ENCODE measurements around the gene ZSCAN21. TPM values are rescaled to one million over a fixed set of nuclear protein-coding genes. Genes with fewer than 3 reads are reported as not detected.

The ZSCAN21 gene
- total RNA-seq, 1 donor from 2014 or later: 11.5 TPM

DNA sequence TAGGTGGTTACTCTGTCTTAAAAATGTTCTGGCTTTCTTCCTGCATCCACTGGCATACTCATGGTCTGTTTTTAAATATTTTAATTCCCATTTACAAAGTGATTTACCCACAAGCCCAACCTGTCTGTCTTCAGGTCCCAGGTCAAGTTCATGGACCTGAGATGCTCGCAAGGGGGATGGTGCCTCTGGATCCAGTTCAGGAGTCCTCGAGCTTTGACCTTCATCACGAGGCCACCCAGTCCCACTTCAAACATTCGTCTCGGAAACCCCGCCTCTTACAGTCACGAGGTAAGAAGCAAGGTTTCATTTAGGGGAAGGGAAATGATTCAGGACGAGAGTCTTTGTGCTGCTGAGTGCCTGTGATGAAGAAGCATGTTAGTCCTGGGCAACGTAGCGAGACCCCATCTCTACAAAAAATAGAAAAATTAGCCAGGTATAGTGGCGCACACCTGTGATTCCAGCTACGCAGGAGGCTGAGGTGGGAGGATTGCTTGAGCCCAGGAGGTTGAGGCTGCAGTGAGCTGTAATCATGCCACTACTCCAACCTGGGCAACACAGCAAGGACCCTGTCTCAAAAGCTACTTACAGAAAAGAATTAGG is 25.5 kb upstream of the ZSCAN21 start:
- no peak overlapping the region for H3K9ac ChIP-seq (ENCODE audit: low read depth in 1 of 3, low read length in 3 of 3)
- no peaks in the 10 kb centered on the region for H3K9me3 ChIP-seq (ENCODE audit: control insufficient read depth in 3 of 3, low read length in 3 of 3)
- H3K27ac ChIP-seq (ENCODE audit: low read depth, low read length): no peak overlapping the region
- no peak overlapping the region for H3K4me3 ChIP-seq (ENCODE audit: low read length in 3 of 3)
- no peaks in the 10 kb centered on the region for H3K27me3 ChIP-seq (ENCODE audit: control insufficient read depth in 3 of 3, insufficient read depth in 3 of 3, low read length in 3 of 3)
- H3K4me1 ChIP-seq (ENCODE audit: control insufficient read depth in 3 of 3, insufficient read depth in 3 of 3, low read length in 3 of 3): peaks cover 0 to 2% (median 0%) of the 10 kb centered on the region in 3 donors
- H3K36me3 ChIP-seq (ENCODE audit: control insufficient read depth in 3 of 3, insufficient read depth in 3 of 3, low read length in 3 of 3): peaks cover 28 to 37% (median 34%) of the 10 kb centered on the region in 3 donors

DNA sequence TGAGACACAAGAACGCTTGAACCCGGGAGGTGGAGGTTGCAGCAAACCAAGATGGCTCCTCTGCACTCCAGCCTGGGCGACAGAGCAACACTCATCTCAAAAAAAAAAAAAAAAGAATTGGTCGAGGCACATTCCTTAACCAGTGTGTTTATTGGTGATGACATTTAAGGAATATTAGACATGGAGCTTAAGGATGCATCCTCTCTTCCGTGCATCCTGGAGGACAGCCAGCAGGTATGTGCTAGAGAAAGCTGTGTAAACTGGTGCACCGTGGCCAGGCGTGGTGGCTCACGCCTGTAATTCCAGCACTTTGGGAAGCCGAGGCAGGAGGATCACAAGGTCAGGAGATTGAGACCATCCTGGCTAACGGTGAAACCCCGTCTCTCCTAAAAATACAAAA is 22.4 kb upstream of the ZSCAN21 start:
- H3K27me3 ChIP-seq (ENCODE audit: control insufficient read depth in 3 of 3, insufficient read depth in 3 of 3, low read length in 3 of 3): no peaks in the 10 kb centered on the region
- no peak overlapping the region for H3K9ac ChIP-seq (ENCODE audit: low read depth in 1 of 3, low read length in 3 of 3)
- no peaks in the 10 kb centered on the region for H3K4me1 ChIP-seq (ENCODE audit: control insufficient read depth in 3 of 3, insufficient read depth in 3 of 3, low read length in 3 of 3)
- H3K4me3 ChIP-seq (ENCODE audit: low read length in 3 of 3): no peak overlapping the region
- H3K27ac ChIP-seq (ENCODE audit: low read depth, low read length): no peak overlapping the region
- H3K36me3 ChIP-seq (ENCODE audit: control insufficient read depth in 3 of 3, insufficient read depth in 3 of 3, low read length in 3 of 3): peaks cover 45 to 66% (median 64%) of the 10 kb centered on the region in 3 donors
- H3K9me3 ChIP-seq (ENCODE audit: control insufficient read depth in 3 of 3, low read length in 3 of 3): no peaks in the 10 kb centered on the region

DNA sequence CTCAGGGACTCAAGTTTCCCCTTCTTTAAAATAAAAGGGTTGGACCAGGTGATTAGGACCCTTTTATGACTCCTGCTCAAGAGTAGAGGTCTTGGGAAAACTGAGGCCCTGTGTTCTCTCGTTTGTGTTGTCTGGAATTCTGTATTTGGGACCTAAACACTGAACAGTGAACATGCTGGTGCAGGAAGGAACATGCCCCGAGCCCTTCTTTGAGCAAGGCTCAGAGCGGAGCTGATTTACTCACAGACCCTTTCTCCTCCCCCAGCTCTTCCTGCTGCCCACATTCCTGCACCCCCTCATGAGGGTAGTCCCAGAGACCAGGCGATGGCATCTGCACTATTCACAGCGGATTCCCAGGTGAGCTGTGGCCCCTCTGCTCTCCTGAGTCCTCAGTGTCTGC is 20.0 kb upstream of the ZSCAN21 start:
- no peaks in the 10 kb centered on the region for H3K9me3 ChIP-seq (ENCODE audit: control insufficient read depth in 3 of 3, low read length in 3 of 3)
- H3K36me3 ChIP-seq (ENCODE audit: control insufficient read depth in 3 of 3, insufficient read depth in 3 of 3, low read length in 3 of 3): peaks cover 43 to 70% (median 66%) of the 10 kb centered on the region in 3 donors
- H3K27ac ChIP-seq (ENCODE audit: low read depth, low read length): no peak overlapping the region
- H3K4me1 ChIP-seq (ENCODE audit: control insufficient read depth in 3 of 3, insufficient read depth in 3 of 3, low read length in 3 of 3): peaks cover 0 to 2% (median 0%) of the 10 kb centered on the region in 3 donors
- no peak overlapping the region for H3K9ac ChIP-seq (ENCODE audit: low read depth in 1 of 3, low read length in 3 of 3)
- H3K4me3 ChIP-seq (ENCODE audit: low read length in 3 of 3): no peak overlapping the region
- no peaks in the 10 kb centered on the region for H3K27me3 ChIP-seq (ENCODE audit: control insufficient read depth in 3 of 3, insufficient read depth in 3 of 3, low read length in 3 of 3)

DNA sequence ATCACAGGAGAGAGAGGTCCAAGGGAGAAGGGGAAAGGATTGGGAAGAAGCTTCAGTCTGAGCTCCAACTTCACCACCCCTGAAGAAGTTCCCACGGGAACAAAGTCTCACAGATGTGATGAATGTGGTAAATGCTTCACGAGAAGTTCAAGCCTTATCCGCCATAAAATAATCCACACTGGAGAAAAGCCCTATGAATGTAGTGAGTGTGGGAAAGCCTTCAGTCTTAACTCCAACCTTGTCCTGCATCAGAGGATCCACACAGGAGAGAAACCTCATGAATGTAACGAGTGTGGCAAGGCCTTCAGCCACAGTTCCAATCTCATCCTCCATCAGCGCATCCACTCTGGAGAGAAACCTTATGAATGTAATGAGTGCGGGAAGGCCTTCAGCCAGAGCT is 16.0 kb upstream of the ZSCAN21 start:
- H3K4me1 ChIP-seq (ENCODE audit: control insufficient read depth in 3 of 3, insufficient read depth in 3 of 3, low read length in 3 of 3): peaks cover 0 to 2% (median 0%) of the 10 kb centered on the region in 3 donors
- no peak overlapping the region for H3K4me3 ChIP-seq (ENCODE audit: low read length in 3 of 3)
- no peaks in the 10 kb centered on the region for H3K27me3 ChIP-seq (ENCODE audit: control insufficient read depth in 3 of 3, insufficient read depth in 3 of 3, low read length in 3 of 3)
- H3K9ac ChIP-seq (ENCODE audit: low read depth in 1 of 3, low read length in 3 of 3): no peak overlapping the region
- peaks cover 36 to 64% (median 63%) of the 10 kb centered on the region in 3 donors for H3K36me3 ChIP-seq (ENCODE audit: control insufficient read depth in 3 of 3, insufficient read depth in 3 of 3, low read length in 3 of 3)
- no peak overlapping the region for H3K27ac ChIP-seq (ENCODE audit: low read depth, low read length)
- H3K9me3 ChIP-seq (ENCODE audit: control insufficient read depth in 3 of 3, low read length in 3 of 3): no peaks in the 10 kb centered on the region

DNA sequence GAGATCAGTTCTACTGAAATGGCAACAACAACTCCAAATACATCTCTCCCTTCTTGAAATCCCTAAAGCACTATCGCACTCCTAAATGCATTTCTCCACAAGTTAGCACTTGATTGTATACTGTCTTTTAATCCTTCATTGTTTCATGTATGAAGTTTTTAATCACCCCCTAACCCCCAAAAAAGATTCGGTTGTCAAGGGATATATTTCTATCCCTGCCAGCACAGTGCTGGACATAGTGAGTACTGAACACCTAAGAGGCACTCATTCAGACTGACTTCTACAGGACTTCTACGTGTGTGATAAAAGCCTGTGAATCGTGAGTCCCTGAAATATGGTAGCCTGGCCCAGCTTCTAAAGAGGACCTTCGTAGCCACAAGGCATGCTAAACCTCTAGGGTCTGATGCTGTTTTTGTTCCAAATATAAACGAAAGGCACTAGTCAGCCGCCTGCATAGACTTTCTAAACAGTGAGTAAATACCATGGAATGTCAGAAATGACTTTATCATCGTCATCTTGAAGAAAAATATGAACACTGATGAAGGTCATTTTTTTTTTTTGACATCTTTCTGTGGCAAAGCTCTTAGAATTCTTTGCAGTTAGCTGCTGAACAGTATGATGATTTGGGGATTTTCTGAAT is 14.6 kb upstream of the ZSCAN21 start:
- no peaks in the 10 kb centered on the region for H3K9me3 ChIP-seq (ENCODE audit: control insufficient read depth in 3 of 3, low read length in 3 of 3)
- peaks cover 0 to 2% (median 0%) of the 10 kb centered on the region in 3 donors for H3K4me1 ChIP-seq (ENCODE audit: control insufficient read depth in 3 of 3, insufficient read depth in 3 of 3, low read length in 3 of 3)
- H3K27ac ChIP-seq (ENCODE audit: low read depth, low read length): no peak overlapping the region
- no peak overlapping the region for H3K9ac ChIP-seq (ENCODE audit: low read depth in 1 of 3, low read length in 3 of 3)
- no peaks in the 10 kb centered on the region for H3K27me3 ChIP-seq (ENCODE audit: control insufficient read depth in 3 of 3, insufficient read depth in 3 of 3, low read length in 3 of 3)
- H3K4me3 ChIP-seq (ENCODE audit: low read length in 3 of 3): no peak overlapping the region
- H3K36me3 ChIP-seq (ENCODE audit: control insufficient read depth in 3 of 3, insufficient read depth in 3 of 3, low read length in 3 of 3): peaks cover 30 to 55% (median 53%) of the 10 kb centered on the region in 3 donors

DNA sequence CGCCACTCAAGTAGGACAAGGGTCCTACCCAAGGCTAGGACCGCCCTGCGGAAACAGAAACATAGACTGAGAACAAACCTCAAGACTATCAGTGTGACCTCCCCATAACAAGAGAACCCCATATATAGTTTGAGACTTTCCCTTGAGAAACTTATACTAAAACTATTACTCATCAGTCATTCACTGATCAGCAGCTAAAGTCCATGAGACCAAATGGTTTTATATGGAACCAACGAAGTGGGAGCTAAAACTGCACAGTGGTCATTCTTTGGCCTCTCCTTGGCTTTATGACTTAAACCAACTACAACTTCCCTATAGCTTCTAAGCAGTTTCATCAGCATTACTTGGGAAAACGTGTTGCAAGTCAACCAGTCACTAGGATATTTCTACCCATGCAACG is 13.7 kb upstream of the ZSCAN21 start:
- Histone ChIP-seq H3K4me3 (ENCODE audit: low read length in 3 of 3) (no peak overlapping the region), H3K27ac (ENCODE audit: low read depth, low read length) (no peak overlapping the region), H3K36me3 (ENCODE audit: control insufficient read depth in 3 of 3, insufficient read depth in 3 of 3, low read length in 3 of 3) (peaks cover 22 to 46% (median 45%) of the 10 kb centered on the region in 3 donors), H3K27me3 (ENCODE audit: control insufficient read depth in 3 of 3, insufficient read depth in 3 of 3, low read length in 3 of 3) (no peaks in the 10 kb centered on the region), H3K9me3 (ENCODE audit: control insufficient read depth in 3 of 3, low read length in 3 of 3) (no peaks in the 10 kb centered on the region), H3K4me1 (ENCODE audit: control insufficient read depth in 3 of 3, insufficient read depth in 3 of 3, low read length in 3 of 3) (peaks cover 0 to 2% (median 0%) of the 10 kb centered on the region in 3 donors), H3K9ac (ENCODE audit: low read depth in 1 of 3, low read length in 3 of 3) (no peak overlapping the region)

DNA sequence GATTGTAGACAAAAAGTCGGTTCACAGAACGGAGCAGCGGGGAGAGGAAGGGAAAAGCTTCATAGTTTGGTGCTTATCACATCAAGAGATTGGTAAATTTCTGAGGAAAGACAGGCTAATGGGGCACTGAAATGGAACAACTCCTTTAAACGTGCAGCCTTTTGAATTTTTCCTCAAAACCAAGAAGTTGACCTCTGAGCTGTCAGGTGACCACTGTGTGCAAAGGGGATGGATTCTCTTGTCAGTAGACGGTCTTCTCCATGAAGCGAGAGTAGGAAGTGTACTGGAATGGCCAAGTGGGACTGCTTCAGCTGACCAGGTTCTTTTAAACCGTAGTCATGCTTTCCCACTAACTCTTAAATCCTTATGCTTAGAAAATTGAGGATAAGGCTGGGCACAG is 11.2 kb upstream of the ZSCAN21 start:
- Histone ChIP-seq H3K27ac (ENCODE audit: low read depth, low read length) (no peak overlapping the region), H3K9me3 (ENCODE audit: control insufficient read depth in 3 of 3, low read length in 3 of 3) (no peaks in the 10 kb centered on the region), H3K4me3 (ENCODE audit: low read length in 3 of 3) (no peak overlapping the region), H3K4me1 (ENCODE audit: control insufficient read depth in 3 of 3, insufficient read depth in 3 of 3, low read length in 3 of 3) (peaks cover 0 to 2% (median 0%) of the 10 kb centered on the region in 3 donors), H3K27me3 (ENCODE audit: control insufficient read depth in 3 of 3, insufficient read depth in 3 of 3, low read length in 3 of 3) (no peaks in the 10 kb centered on the region), H3K36me3 (ENCODE audit: control insufficient read depth in 3 of 3, insufficient read depth in 3 of 3, low read length in 3 of 3) (peaks cover 13 to 28% (median 28%) of the 10 kb centered on the region in 3 donors), H3K9ac (ENCODE audit: low read depth in 1 of 3, low read length in 3 of 3) (no peak overlapping the region)

DNA sequence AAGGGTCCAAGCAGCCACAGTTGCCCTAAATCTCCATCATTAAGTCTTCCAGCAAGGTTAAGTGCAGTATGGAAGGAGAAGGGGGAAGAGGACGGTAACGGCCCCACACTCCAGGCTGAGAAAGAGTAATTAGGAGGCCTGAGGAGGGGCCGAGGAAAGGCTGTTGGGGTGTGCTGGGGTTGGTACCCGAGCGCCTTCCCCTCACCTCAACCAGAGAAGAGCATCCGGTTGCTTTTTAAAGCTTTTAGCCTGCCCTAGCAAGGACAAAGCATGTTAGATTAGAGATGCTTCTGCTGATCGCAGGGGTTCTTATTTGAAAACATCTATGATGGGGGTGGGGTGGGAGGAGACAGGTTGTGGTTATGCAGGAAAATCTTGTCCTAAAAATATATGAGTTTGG is 9.0 kb upstream of the ZSCAN21 start:
- Histone ChIP-seq H3K36me3 (ENCODE audit: control insufficient read depth in 3 of 3, insufficient read depth in 3 of 3, low read length in 3 of 3) (peaks cover 3 to 7% (median 6%) of the 10 kb centered on the region in 3 donors), H3K4me1 (ENCODE audit: control insufficient read depth in 3 of 3, insufficient read depth in 3 of 3, low read length in 3 of 3) (no peaks in the 10 kb centered on the region), H3K27me3 (ENCODE audit: control insufficient read depth in 3 of 3, insufficient read depth in 3 of 3, low read length in 3 of 3) (no peaks in the 10 kb centered on the region), H3K4me3 (ENCODE audit: low read length in 3 of 3) (no peak overlapping the region), H3K9ac (ENCODE audit: low read depth in 1 of 3, low read length in 3 of 3) (no peak overlapping the region), H3K9me3 (ENCODE audit: control insufficient read depth in 3 of 3, low read length in 3 of 3) (no peaks in the 10 kb centered on the region), H3K27ac (ENCODE audit: low read depth, low read length) (no peak overlapping the region)

DNA sequence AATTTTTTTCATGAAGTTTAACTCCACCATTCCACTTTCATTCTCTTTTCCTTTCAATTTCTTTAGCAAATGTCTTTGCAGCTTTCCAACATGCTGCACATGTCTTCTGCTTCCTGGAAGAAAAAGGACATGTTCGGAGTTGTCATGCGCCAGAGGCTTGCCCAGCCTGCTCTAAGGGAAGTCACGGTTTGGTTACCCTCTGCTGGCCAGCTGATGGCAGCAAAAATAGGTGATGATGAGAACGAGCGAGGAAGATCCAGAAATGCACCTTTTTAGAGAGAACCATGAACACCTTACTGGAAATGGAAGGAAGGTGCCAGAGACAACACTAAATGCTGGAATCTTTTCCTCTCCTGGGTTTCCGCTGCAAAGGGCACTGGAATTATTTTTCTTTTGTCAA is 4.9 kb upstream of the ZSCAN21 start:
- H3K9me3 ChIP-seq (ENCODE audit: control insufficient read depth in 3 of 3, low read length in 3 of 3): no peaks in the 10 kb centered on the region
- peaks cover 0 to 1% (median 0%) of the 10 kb centered on the region in 3 donors for H3K36me3 ChIP-seq (ENCODE audit: control insufficient read depth in 3 of 3, insufficient read depth in 3 of 3, low read length in 3 of 3)
- peaks cover 0 to 6% (median 4%) of the 10 kb centered on the region in 3 donors for H3K4me1 ChIP-seq (ENCODE audit: control insufficient read depth in 3 of 3, insufficient read depth in 3 of 3, low read length in 3 of 3)
- H3K27me3 ChIP-seq (ENCODE audit: control insufficient read depth in 3 of 3, insufficient read depth in 3 of 3, low read length in 3 of 3): no peaks in the 10 kb centered on the region
- H3K9ac ChIP-seq (ENCODE audit: low read depth in 1 of 3, low read length in 3 of 3): no peak overlapping the region
- no peak overlapping the region for H3K4me3 ChIP-seq (ENCODE audit: low read length in 3 of 3)
- no peak overlapping the region for H3K27ac ChIP-seq (ENCODE audit: low read depth, low read length)

DNA sequence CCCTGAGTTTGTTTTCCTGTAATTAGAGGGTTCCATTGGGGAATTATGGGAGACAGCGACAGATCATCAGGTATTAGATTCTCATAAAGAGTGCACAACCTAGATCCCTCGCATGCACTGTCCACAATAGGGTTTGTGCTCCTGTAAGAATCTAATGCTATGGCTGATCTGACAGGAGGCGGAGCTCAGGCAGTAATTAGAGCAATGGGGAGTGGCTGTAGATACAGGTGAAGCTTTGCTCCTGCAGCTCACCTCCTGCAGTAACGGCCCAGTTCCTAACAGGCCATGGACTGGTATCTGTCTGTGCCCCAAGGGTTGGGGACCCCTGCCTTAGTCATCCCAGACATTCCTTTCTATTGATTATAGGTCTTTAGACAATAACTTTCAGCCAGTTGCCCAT is 894 bp upstream of the ZSCAN21 start:
- no peak overlapping the region for H3K9ac ChIP-seq (ENCODE audit: low read depth in 1 of 3, low read length in 3 of 3)
- H3K9me3 ChIP-seq (ENCODE audit: control insufficient read depth in 3 of 3, low read length in 3 of 3): no peaks in the 10 kb centered on the region
- H3K4me3 ChIP-seq (ENCODE audit: low read length in 3 of 3): no peak overlapping the region
- peaks cover 0 to 2% (median 0%) of the 10 kb centered on the region in 3 donors for H3K36me3 ChIP-seq (ENCODE audit: control insufficient read depth in 3 of 3, insufficient read depth in 3 of 3, low read length in 3 of 3)
- H3K27me3 ChIP-seq (ENCODE audit: control insufficient read depth in 3 of 3, insufficient read depth in 3 of 3, low read length in 3 of 3): no peaks in the 10 kb centered on the region
- peaks cover 10 to 16% (median 15%) of the 10 kb centered on the region in 3 donors for H3K4me1 ChIP-seq (ENCODE audit: control insufficient read depth in 3 of 3, insufficient read depth in 3 of 3, low read length in 3 of 3)
- no peak overlapping the region for H3K27ac ChIP-seq (ENCODE audit: low read depth, low read length)

Measured in skeletal muscle tissue (tissue), 4 donors.